SK-N-SH (cell line): ENCODE results near the gene HINFP. TPM values are rescaled to one million over a fixed set of nuclear protein-coding genes. Genes with fewer than 3 reads are reported as not detected.

Experiments used
- CTCF ChIA-PET: fragments of 300-600, 350-600 bp; formaldehyde crosslinking; extraction: SDS; loops from one replicate; lab custom pipeline; 2021; lab: Yijun Ruan, JAX
- POLR2A ChIA-PET: fragments of 350-600 bp; sonication (Branson Sonifier 250); formaldehyde crosslinking; extraction: SDS; loops from one replicate; lab custom pipeline; 2020; ENCODE audit warnings: antibody characterized with exemption, inconsistent platforms; lab: Yijun Ruan, JAX
- DNase-seq: peaks from one replicate; pipeline ENCODE4 v3.0.0; 2012
- H2AFZ ChIP-seq: fragments of 200-600 bp; sonication (generic); 2 replicates; pipeline ENCODE4 v1.8.1; 2016; ENCODE audit warnings: antibody characterized with exemption, mild to moderate bottlenecking, low read depth
- H3F3A ChIP-seq: fragments of 200-600 bp; sonication (generic); replicated peaks from 2 replicates; pipeline ENCODE3; 2016; ENCODE audit warnings: antibody characterized with exemption, mild to moderate bottlenecking; ENCODE audit not compliant: insufficient read depth
- H3K27ac ChIP-seq, 2 experiments: fragments of 200-500 bp in 1 of 2; fragments of 200-600 bp in 1 of 2; sonication (Bioruptor generic) in 1 of 2; sonication (generic), shearing (Covaris generic) in 1 of 2; 2 replicates each; pipeline versions ENCODE4 v1.5.1 to v1.6.1; 2014 to 2016; ENCODE audit warnings: low read depth in 2 of 2, inconsistent platforms in 1 of 2, low read length in 1 of 2, mild to moderate bottlenecking in 1 of 2, mixed read lengths in 1 of 2
- H3K27me3 ChIP-seq: fragments of 200-600 bp; sonication (generic), shearing (Covaris generic); 2 replicates; pipeline ENCODE4 v1.6.1; 2016; ENCODE audit warnings: mixed run types; ENCODE audit not compliant: insufficient read depth
- H3K36me3 ChIP-seq, 2 experiments: fragments of 200-500 bp in 1 of 2; fragments of 200-600 bp in 1 of 2; sonication (Bioruptor generic) in 1 of 2; sonication (generic) in 1 of 2; replicated peaks in 1 of 2; 2 replicates each; pipeline versions ENCODE3 to v1.5.1; 2014 to 2016; ENCODE audit warnings: low read length in 1 of 2, mild to moderate bottlenecking in 1 of 2; ENCODE audit not compliant: insufficient read depth in 2 of 2, control insufficient read depth in 1 of 2
- H3K4me1 ChIP-seq, 2 experiments: fragments of 200-500 bp in 1 of 2; fragments of 200-600 bp in 1 of 2; sonication (Bioruptor generic) in 1 of 2; sonication (generic), shearing (Covaris generic) in 1 of 2; 2 replicates each; pipeline versions ENCODE4 v1.5.1 to v1.6.1; 2014 to 2016; ENCODE audit warnings: low read depth in 1 of 2, low read length in 1 of 2, mixed run types in 1 of 2; ENCODE audit not compliant: insufficient read depth in 2 of 2, control insufficient read depth in 1 of 2
- H3K4me2 ChIP-seq: fragments of 200-600 bp; sonication (generic), shearing (Covaris generic); 2 replicates; pipeline ENCODE4 v1.6.1; 2017; ENCODE audit warnings: mixed run types
- H3K4me3 ChIP-seq, 2 experiments: fragments of 200-500 bp in 1 of 2; fragments of 200-600 bp in 1 of 2; sonication (Bioruptor generic) in 1 of 2; sonication (generic), shearing (Covaris generic) in 1 of 2; 2 replicates each; pipeline versions ENCODE4 v1.5.1 to v1.8.1; 2014 to 2016; ENCODE audit warnings: low read depth in 2 of 2, inconsistent platforms in 1 of 2, low read length in 1 of 2, mild to moderate bottlenecking in 1 of 2, mixed read lengths in 1 of 2, moderate library complexity in 1 of 2
- H3K79me2 ChIP-seq: fragments of 200-600 bp; sonication (generic); 2 replicates; pipeline ENCODE4 v1.8.1; 2017; ENCODE audit warnings: mild to moderate bottlenecking; ENCODE audit not compliant: insufficient read depth
- H3K9ac ChIP-seq: fragments of 200-600 bp; sonication (generic); 2 replicates; pipeline ENCODE4 v1.6.1; 2017; ENCODE audit warnings: mixed run types
- H3K9me2 ChIP-seq: fragments of 200-600 bp; sonication (generic); 2 replicates; pipeline ENCODE4 v1.6.1; 2017; ENCODE audit warnings: mixed run types
- H3K9me3 ChIP-seq: fragments of 200-600 bp; sonication (generic); 2 replicates; pipeline ENCODE4 v1.6.1; 2017; ENCODE audit warnings: mixed run types, mild to moderate bottlenecking, moderate library complexity
- H4K20me1 ChIP-seq: fragments of 200-600 bp; sonication (generic); 2 replicates; pipeline ENCODE4 v1.6.1; 2017; ENCODE audit warnings: mild to moderate bottlenecking, mixed run types; ENCODE audit not compliant: insufficient read depth
- CHD2 ChIP-seq: fragments of 150-350 bp; IDR thresholded peaks from 2 replicates; pipeline ENCODE4 v1.6.1; 2018; ENCODE audit warnings: low read length; ENCODE audit not compliant: partially characterized antibody
- CTCF ChIP-seq: fragments of 200-600 bp; sonication (generic); IDR thresholded peaks from 2 replicates; pipeline ENCODE4 v1.6.1; 2017; ENCODE audit warnings: antibody characterized with exemption, mild to moderate bottlenecking, moderate library complexity
- ELF1 ChIP-seq: IDR thresholded peaks from 2 replicates; pipeline ENCODE4 v1.4.0; 2012
- FOSL2 ChIP-seq: IDR thresholded peaks from 2 replicates; pipeline ENCODE4 v1.4.0; 2012; ENCODE audit warnings: low read depth, mild to moderate bottlenecking, moderate library complexity, borderline replicate concordance
- MEF2A ChIP-seq: IDR thresholded peaks from 2 replicates; pipeline ENCODE4 v1.4.0; 2012; ENCODE audit warnings: low read depth, borderline replicate concordance
- MXI1 ChIP-seq: IDR thresholded peaks from 2 replicates; pipeline ENCODE4 v1.6.1; 2012; ENCODE audit warnings: mild to moderate bottlenecking, low read depth, low read length, improper control_type of control experiment
- POLR2AphosphoS5 ChIP-seq: IDR thresholded peaks from 2 replicates; pipeline ENCODE4 v1.6.1; 2012; ENCODE audit warnings: low read depth, low read length
- RAD21 ChIP-seq: IDR thresholded peaks from 2 replicates; pipeline ENCODE4 v1.6.1; 2012; ENCODE audit warnings: mild to moderate bottlenecking, low read length
- SIN3A ChIP-seq: IDR thresholded peaks from 2 replicates; pipeline ENCODE4 v1.6.1; 2012; ENCODE audit warnings: low read depth, mild to moderate bottlenecking, low read length, moderate library complexity, borderline replicate concordance
- TAF1 ChIP-seq: IDR thresholded peaks from 2 replicates; pipeline ENCODE4 v1.6.1; 2012; ENCODE audit warnings: low read depth, mild to moderate bottlenecking, low read length, moderate library complexity, borderline replicate concordance
- TEAD4 ChIP-seq: IDR thresholded peaks from 2 replicates; pipeline ENCODE4 v1.4.0; 2012; ENCODE audit warnings: mild to moderate bottlenecking, borderline replicate concordance; ENCODE audit not compliant: insufficient read depth
- ZBTB33 ChIP-seq: IDR thresholded peaks from 2 replicates; pipeline ENCODE4 v1.4.0; 2012; ENCODE audit warnings: low read depth, borderline replicate concordance
- WGBS: methylation state at CpG from one replicate; pipeline ENCODE4 v1.1.6; 2017; ENCODE audit warnings: low lambda C conversion rate; 5-methylcytosine and 5-hydroxymethylcytosine counted together
- polyA plus RNA-seq, 3 experiments: library from polyadenylated mRNA; depleted of rRNA; stranded (reverse); fragments of >200 nt; gene quantifications; 2 replicates each; pipeline ENCODE4 v1.2.3, GENCODE V29; 2012
- TF ChIP-seq, protein P1 (sequence below): IDR thresholded peaks from 2 replicates; pipeline ENCODE4 v1.6.1; 2012; ENCODE audit warnings: mild to moderate bottlenecking, low read depth, low read length, moderate library complexity
- TF ChIP-seq, protein P2 (sequence below): IDR thresholded peaks from 2 replicates; pipeline ENCODE4 v1.4.0; 2012; ENCODE audit warnings: low read depth, borderline replicate concordance
- TF ChIP-seq, protein P3 (sequence below): IDR thresholded peaks from 2 replicates; pipeline ENCODE4; 2012
- TF ChIP-seq, protein P4 (sequence below): fragments of 150-350 bp; IDR thresholded peaks from 2 replicates; pipeline ENCODE4 v1.6.1; 2017; ENCODE audit warnings: antibody characterized with exemption, low read length, low read depth, borderline replicate concordance

HINFP gene
- polyA plus RNA-seq, 1 of the 3 experiments (the other 2 are of a cell fraction) = 21.8 TPM

- Histone ChIP-seq H3K9me2 (no peaks in the 10 kb centered on the region), H4K20me1 (no peaks in the 10 kb centered on the region), H2AFZ (no peak overlapping the region), H3K27me3 (no peaks in the 10 kb centered on the region), H3K36me3 (peaks cover 5 to 9% of the 10 kb centered on the region in 2 experiments), H3K9ac (no peak overlapping the region), H3F3A (peaks cover 5% of the 10 kb centered on the region), H3K4me3 (no peak overlapping the region), H3K4me1 (peaks cover 10 to 19% of the 10 kb centered on the region in 2 experiments; a peak in 3 of 4 replicates), H3K4me2 (no peak overlapping the region), H3K27ac (no peak overlapping the region), H3K79me2 (no peaks in the 10 kb centered on the region), H3K9me3 (no peaks in the 10 kb centered on the region)
- TF ChIP-seq TEAD4 (no peak), FOSL2 (no peak), POLR2AphosphoS5 (no peak), ELF1 (no peak), RAD21 (no peak), SIN3A (no peak)
- TF ChIP-seq, protein P1, sequence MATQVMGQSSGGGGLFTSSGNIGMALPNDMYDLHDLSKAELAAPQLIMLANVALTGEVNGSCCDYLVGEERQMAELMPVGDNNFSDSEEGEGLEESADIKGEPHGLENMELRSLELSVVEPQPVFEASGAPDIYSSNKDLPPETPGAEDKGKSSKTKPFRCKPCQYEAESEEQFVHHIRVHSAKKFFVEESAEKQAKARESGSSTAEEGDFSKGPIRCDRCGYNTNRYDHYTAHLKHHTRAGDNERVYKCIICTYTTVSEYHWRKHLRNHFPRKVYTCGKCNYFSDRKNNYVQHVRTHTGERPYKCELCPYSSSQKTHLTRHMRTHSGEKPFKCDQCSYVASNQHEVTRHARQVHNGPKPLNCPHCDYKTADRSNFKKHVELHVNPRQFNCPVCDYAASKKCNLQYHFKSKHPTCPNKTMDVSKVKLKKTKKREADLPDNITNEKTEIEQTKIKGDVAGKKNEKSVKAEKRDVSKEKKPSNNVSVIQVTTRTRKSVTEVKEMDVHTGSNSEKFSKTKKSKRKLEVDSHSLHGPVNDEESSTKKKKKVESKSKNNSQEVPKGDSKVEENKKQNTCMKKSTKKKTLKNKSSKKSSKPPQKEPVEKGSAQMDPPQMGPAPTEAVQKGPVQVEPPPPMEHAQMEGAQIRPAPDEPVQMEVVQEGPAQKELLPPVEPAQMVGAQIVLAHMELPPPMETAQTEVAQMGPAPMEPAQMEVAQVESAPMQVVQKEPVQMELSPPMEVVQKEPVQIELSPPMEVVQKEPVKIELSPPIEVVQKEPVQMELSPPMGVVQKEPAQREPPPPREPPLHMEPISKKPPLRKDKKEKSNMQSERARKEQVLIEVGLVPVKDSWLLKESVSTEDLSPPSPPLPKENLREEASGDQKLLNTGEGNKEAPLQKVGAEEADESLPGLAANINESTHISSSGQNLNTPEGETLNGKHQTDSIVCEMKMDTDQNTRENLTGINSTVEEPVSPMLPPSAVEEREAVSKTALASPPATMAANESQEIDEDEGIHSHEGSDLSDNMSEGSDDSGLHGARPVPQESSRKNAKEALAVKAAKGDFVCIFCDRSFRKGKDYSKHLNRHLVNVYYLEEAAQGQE = no peak
- TF ChIP-seq, protein P2, sequence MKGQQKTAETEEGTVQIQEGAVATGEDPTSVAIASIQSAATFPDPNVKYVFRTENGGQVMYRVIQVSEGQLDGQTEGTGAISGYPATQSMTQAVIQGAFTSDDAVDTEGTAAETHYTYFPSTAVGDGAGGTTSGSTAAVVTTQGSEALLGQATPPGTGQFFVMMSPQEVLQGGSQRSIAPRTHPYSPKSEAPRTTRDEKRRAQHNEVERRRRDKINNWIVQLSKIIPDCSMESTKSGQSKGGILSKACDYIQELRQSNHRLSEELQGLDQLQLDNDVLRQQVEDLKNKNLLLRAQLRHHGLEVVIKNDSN = no peak
- ChIA-PET CTCF (interaction anchor here (3.5 kb wide), 1 partner anchor 24 kb away, joined by 12 read pairs; no protein-coding TSS in a partner anchor), POLR2A (no interaction called here)
- no peak for DNase-seq
- WGBS = 100% methylated on average over 1 of the region's 2 CpGs
Observed at GRCh38 chr11:119172513-119172912, 51.1 kb downstream of the HINFP start.

GRCh38 chr11:119173453-119173852 lies 52.1 kb downstream of the HINFP start:
- no peaks in the 10 kb centered on the region for H3K9me3 ChIP-seq
- no peak overlapping the region for H3K27ac ChIP-seq
- H3K36me3 ChIP-seq = peaks cover 9 to 13% of the 10 kb centered on the region in 2 experiments
- H4K20me1 ChIP-seq = no peaks in the 10 kb centered on the region
- no peaks in the 10 kb centered on the region for H3K27me3 ChIP-seq
- no peaks in the 10 kb centered on the region for H3K79me2 ChIP-seq
- H3K4me1 ChIP-seq = peaks cover 10 to 19% of the 10 kb centered on the region in 2 experiments; a peak in 3 of 4 replicates
- H3K4me2 ChIP-seq = no peak overlapping the region
- CTCF ChIA-PET = interaction anchor here (3.5 kb wide), 1 partner anchor 24 kb away, joined by 12 read pairs; no protein-coding TSS in a partner anchor
- H3K4me3 ChIP-seq = no peak overlapping the region
- POLR2A ChIA-PET = no interaction called here
- no peaks in the 10 kb centered on the region for H3K9me2 ChIP-seq
- 100% methylated on average over 3 of the region's 21 CpGs for WGBS
- no peak overlapping the region for H2AFZ ChIP-seq
- H3K9ac ChIP-seq = no peak overlapping the region
- peaks cover 5% of the 10 kb centered on the region for H3F3A ChIP-seq
- DNase-seq = no peak
- no peak for TF ChIP-seq MEF2A
- no peak for TF ChIP-seq ZBTB33
- TF ChIP-seq RAD21 = no peak
- TF ChIP-seq MXI1 = no peak
- no peak for TF ChIP-seq TAF1
- no peak for TF ChIP-seq CTCF
- TF ChIP-seq, protein P3, sequence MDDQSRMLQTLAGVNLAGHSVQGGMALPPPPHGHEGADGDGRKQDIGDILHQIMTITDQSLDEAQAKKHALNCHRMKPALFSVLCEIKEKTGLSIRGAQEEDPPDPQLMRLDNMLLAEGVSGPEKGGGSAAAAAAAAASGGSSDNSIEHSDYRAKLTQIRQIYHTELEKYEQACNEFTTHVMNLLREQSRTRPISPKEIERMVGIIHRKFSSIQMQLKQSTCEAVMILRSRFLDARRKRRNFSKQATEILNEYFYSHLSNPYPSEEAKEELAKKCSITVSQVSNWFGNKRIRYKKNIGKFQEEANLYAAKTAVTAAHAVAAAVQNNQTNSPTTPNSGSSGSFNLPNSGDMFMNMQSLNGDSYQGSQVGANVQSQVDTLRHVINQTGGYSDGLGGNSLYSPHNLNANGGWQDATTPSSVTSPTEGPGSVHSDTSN = no peak
- TF ChIP-seq, protein P4, sequence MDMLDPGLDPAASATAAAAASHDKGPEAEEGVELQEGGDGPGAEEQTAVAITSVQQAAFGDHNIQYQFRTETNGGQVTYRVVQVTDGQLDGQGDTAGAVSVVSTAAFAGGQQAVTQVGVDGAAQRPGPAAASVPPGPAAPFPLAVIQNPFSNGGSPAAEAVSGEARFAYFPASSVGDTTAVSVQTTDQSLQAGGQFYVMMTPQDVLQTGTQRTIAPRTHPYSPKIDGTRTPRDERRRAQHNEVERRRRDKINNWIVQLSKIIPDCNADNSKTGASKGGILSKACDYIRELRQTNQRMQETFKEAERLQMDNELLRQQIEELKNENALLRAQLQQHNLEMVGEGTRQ = no peak
- TF ChIP-seq POLR2AphosphoS5 = no peak
- TF ChIP-seq CHD2 = no peak
